ENCODE results near the gene CNOT6.
"Not testable (repeated sequence)": the region's sequence is repeated elsewhere in the genome, so short reads cannot be mapped to it uniquely, and the experiment has no call there.

Gene CNOT6

GRCh38 chr5:180472269-180472668 is 21.9 kb upstream of the CNOT6 start:
- no peak for DNase-seq

DNA sequence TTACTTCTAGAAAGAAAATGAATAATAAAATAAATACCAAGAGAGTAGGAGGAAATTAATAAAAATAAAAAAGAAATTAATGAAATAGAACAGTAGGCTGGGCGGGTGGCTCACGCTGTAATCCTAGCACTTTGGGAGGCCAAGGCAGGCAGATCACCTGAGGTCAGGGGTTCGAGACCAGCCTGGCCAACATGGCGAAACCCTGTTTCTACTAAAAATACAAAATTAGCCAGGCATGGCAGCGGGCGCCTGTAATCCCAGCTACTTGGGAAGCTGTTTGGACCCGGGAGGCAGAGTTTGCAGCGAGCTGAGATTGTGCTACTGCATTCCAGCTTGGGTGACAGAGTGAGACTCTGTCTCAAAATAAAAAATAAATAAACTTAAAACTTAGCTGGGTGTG is 20.8 kb upstream of the CNOT6 start:
- DNase-seq = not testable (repeated sequence)

GRCh38 chr5:180474569-180474968 is 19.6 kb upstream of the CNOT6 start:
- DNase-seq = no peak

GRCh38 chr5:180475969-180476524 is 18.1 kb upstream of the CNOT6 start:
- DNase-seq = not testable (repeated sequence)

DNA sequence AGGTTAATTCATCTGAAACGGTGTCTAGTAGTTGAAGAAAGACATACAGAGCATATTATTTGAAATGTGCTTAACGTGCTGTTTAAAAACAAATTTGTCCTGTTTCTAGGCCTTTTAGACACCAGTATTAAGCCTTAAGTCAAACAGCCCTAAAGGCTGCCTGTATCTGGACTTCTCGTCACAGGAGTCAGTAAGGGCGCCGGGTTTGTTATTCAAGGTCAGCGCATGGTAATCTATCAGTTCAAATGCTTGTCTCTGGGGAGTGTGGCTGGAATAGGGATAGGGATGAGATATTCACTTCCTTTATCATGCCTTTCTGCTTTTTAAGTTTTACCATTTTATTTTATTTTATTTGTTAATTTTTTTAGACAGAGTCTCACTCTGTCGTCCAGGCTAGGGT is 9.4 kb upstream of the CNOT6 start:
- DNase-seq = no peak

DNA sequence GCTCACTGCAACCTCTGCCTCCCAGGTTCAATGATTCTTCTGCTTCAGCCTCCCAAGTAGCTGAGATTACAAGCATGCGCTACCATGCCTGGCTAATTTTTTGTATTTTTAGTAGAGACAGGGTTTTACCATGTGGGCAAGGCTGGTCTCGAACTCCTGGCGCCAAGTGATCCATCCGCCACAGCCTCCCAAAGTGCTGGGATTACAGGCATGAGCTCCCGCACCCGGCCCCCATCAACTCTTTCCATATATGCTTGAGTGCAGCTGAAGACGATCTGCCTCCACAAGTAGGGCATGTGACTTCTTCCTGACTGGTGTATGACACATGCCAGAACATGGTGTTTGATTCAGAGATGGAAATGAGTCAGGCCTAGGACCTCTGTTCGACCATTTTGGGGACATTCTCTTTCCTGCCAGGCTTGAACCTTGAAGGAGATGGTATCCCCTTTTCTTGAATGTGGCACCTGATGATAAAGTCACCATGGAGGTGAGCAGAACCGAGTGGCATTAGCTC is 7.5 kb upstream of the CNOT6 start:
- no peak for DNase-seq

DNA sequence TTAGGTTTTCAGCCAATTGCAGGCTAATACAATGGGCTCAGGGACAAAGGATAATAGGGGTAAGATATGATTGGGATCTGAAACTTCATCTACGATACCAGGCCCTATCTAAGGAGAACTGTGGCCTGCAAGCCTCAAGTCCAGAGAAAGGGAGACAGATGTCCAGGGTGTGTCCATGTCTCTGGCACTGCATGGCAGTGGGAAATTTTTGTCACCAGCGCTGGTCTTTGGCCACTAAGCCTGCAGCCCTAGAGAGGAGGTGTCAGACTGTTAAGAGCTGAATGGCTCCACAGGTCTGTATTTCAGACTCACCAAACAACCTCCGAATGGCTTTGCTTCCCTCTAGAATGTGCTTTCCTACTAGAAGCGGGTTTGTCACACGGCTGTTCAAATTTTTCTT is 6.6 kb upstream of the CNOT6 start:
- DNase-seq = no peak

- no peak for DNase-seq
These were observed 2.7 kb upstream of the CNOT6 start for GRCh38 chr5:180491496-180491895.

DNA sequence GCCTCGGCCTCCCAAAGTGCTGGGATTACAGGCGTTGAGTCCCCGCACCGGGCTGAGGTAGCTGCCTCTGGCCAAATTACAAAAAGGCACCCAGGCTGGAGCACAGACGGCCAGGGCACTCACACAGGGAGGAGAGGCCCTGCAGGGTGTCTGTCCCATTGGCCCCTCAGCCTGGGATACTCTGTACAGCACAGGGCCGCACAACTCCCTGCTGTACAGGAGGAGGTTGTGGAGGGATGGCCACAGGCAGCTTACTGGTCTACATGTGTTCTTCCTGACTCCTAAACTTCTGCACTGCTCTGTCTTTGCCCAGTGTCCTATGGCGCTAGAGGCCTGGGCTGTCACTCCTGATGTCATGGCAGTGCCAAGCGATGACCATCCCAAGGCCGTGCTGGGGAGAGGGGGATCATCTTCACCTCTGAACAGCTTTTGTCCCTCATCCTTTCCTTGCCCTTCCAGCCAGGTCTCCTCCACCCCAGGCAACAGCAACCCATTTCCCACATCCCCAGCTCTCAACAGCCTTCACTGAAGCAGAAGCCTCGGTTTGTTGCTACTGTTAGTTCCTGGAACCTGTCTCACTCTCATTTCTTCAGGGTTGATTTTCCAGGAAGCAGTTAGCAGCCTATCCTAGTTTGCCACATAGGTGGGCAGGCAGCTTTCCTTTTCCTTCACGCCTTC is 1.8 kb upstream of the CNOT6 start:
- no peak for DNase-seq

- DNase-seq = peak in 1 of 2 donors; percentile 58
These were observed 467 bp downstream of the CNOT6 start for GRCh38 chr5:180494510-180495181.

DNA sequence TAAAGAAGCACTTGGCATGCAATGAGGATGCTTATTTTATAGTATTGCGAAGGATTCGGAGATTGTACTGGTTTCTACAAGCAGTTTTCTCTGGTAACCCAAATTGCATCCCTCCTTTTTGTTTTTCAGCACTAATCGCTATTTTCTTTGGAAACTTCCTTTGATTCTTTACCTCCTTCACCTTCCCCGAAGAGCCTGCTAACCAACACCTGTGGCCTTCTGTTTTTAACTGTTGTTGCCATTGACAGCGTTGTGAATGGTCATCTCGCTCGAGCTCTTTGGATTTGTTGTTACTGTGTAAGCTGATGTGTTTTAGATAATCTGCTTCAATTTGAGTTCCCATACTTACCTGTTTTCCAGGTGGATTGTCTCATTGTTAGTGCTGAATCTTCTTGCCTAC is 1.1 kb downstream of the CNOT6 start:
- DNase-seq = no peak

GRCh38 chr5:180495991-180496741 is 2.0 kb downstream of the CNOT6 start:
- DNase-seq = no peak

DNA sequence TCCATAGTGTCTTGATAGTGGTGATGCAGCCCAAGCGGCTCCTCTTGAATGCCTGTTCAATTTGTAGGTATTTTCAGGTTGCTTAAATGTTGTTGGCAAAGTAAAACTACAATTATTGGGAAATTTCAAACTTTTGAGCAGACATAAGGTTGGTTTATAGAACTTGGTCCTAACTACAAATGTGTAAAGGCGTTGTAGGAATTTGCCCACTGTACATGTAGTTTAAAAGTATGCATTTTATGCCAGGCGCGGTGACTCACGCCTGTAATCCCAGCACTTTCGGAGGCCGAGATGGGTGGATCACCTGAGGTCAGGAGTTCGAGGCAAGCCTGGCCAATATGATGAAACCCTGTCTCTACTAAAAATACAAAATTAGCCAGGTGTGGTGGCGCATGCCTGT is 2.6 kb downstream of the CNOT6 start:
- not testable (repeated sequence) for DNase-seq

- not testable (repeated sequence) for DNase-seq
These were observed 3.7 kb downstream of the CNOT6 start for GRCh38 chr5:180497865-180498264.

DNA sequence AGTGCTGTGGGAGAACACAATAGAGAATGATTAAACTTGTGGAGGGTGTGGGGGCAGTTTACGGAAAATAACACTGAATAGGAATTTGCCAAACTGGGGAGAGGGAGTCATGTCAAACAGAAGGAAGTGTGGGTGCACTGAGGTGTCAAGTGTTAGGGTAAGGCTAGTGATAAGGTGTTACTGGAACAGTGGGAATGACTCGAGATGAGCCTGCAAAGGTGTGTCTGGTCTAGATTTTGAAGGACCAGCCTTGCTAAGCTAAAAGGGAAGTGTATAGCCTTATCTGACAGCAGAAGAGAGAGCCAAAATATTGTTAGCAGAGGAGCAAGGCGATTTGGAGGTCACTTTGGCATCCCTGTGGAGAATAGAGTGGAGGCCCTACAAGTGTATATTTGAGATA is 4.2 kb downstream of the CNOT6 start:
- no peak for DNase-seq

- DNase-seq = no peak
These were observed 5.5 kb downstream of the CNOT6 start for GRCh38 chr5:180499684-180500083.

GRCh38 chr5:180500300-180500699 is 6.1 kb downstream of the CNOT6 start:
- not testable (repeated sequence) for DNase-seq

- DNase-seq = no peak
These were observed 13.5 kb downstream of the CNOT6 start for GRCh38 chr5:180507661-180508060.

DNA sequence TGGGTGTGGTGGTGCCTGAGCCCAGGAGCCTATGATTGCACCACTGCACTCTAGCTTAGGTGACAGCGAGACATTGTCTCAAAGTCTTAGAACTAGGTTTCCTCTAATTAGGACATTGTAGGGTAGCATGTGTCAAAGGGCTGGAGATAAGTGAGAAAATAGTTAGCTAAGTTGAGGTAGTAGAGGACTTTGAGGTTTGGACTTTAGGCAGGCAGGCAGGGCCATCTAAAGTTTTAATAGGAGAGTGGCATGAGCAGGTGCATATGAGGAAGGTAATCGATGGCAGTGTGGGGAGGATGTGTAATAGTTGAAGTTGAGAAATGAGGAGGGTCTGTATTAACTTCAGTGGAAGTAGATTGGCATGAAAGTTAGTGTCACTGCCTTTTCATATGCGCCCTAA is 21.1 kb downstream of the CNOT6 start:
- DNase-seq = no peak

- DNase-seq = not testable (repeated sequence)
These were observed 21.8 kb downstream of the CNOT6 start for GRCh38 chr5:180515974-180516373.

DNA sequence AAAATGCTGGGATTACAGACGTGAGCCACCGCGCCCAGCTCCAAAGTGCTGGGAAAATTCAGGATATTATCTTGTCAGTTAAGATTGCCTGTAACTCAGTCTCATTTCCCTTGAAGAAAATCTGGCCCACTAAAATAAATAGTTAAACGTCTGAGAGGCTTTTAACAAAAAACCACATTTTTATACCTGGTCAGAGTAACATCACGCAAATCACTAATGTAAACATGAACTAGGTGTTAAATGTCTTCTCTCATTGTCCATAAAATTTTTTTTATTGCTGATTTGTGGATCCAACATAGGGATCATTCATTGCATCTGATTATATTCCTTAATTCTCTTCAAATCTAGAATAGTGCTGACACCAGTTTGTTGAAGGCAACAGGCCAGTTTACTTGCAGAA is 22.3 kb downstream of the CNOT6 start:
- no peak for DNase-seq

- DNase-seq = no peak
These were observed 24.9 kb downstream of the CNOT6 start for GRCh38 chr5:180519098-180519497.

- DNase-seq = no peak
These were observed 26.9 kb downstream of the CNOT6 start for GRCh38 chr5:180521101-180521500.
